ENCODE results near the gene MBLAC1. TPM values are rescaled to one million over a fixed set of nuclear protein-coding genes. Genes with fewer than 3 reads are reported as not detected.

Gene MBLAC1
- total RNA-seq (2022; extraction: Qiagen RNA extraction; ENCODE audit: low read depth): 2.0 to 3.1 TPM (median 2.6 TPM) in 5 replicates

GRCh38 chr7:100126931-100127865 lies at the start of gene MBLAC1:
TSS of gene MBLAC1 (plus strand) at chr7:100126967. CDS start at chr7:100127396, 429 bp downstream.

GRCh38 chr7:100081535-100082102 lies 45.1 kb upstream of the MBLAC1 start, which contains the start of gene ZNF3:
TSS of gene ZNF3 (minus strand) at chr7:100081723. CDS start at chr7:100077357, 4,366 bp downstream.

GRCh38 chr7:100088621-100089457 lies 37.9 kb upstream of the MBLAC1 start, which contains the start of gene COPS6:
TSS of gene COPS6 (plus strand) at chr7:100088969. CDS start at chr7:100088991, 22 bp downstream.

GRCh38 chr7:100101016-100101862 lies 25.5 kb upstream of the MBLAC1 start, which contains the start of the genes AP4M1 and MCM7:
TSS of gene AP4M1 (plus strand) at chr7:100101643. CDS start at chr7:100101715, 72 bp downstream.
TSS of gene MCM7 (minus strand) at chr7:100101397. CDS start at chr7:100101294, 103 bp downstream.

GRCh38 chr7:100119072-100119969 lies 7.4 kb upstream of the MBLAC1 start, which contains the start of the genes CNPY4 and TAF6:
TSS of gene CNPY4 (plus strand) at chr7:100119634. CDS start at chr7:100119745, 111 bp downstream.
TSS of gene TAF6 (minus strand) at chr7:100119358. CDS start at chr7:100114209, 5,149 bp downstream.

GRCh38 chr7:100148559-100149328 lies 22.0 kb downstream of the MBLAC1 start, which contains the start of gene LAMTOR4:
TSS of gene LAMTOR4 (plus strand) at chr7:100148918. CDS start at chr7:100148973, 55 bp downstream.

GRCh38 chr7:100158229-100159098 lies 31.7 kb downstream of the MBLAC1 start, which contains the start of gene TRAPPC14:
TSS of gene TRAPPC14 (minus strand) at chr7:100158723. CDS start at chr7:100158499, 224 bp downstream.

GRCh38 chr7:100177045-100178001 lies 50.6 kb downstream of the MBLAC1 start, which contains the start of the genes GPC2 and STAG3:
TSS of gene GPC2 (minus strand) at chr7:100177381. CDS start at chr7:100177199, 182 bp downstream.
TSS of gene STAG3 (plus strand) at chr7:100177918. CDS start at chr7:100180557, 2,639 bp downstream.

Other genes starting within 250 kb of the MBLAC1 start
- gene OR2AE1, start 249.9 kb upstream of the MBLAC1 start, total RNA-seq (2022; extraction: Qiagen RNA extraction; ENCODE audit: low read depth): not detected in 5 replicates
- gene TRIM4, start 207.4 kb upstream of the MBLAC1 start, total RNA-seq (2022; extraction: Qiagen RNA extraction; ENCODE audit: low read depth): 24.7 to 26.5 TPM (median 25.3 TPM) in 5 replicates
- 0.12 to 0.43 TPM (median 0.23 TPM) in 4 of 5 replicates, not detected in the other for gene GJC3, start 197.3 kb upstream of the MBLAC1 start, total RNA-seq (2022; extraction: Qiagen RNA extraction; ENCODE audit: low read depth)
- gene AZGP1, start 150.9 kb upstream of the MBLAC1 start, total RNA-seq (2022; extraction: Qiagen RNA extraction; ENCODE audit: low read depth): not detected in 5 replicates
- gene ZKSCAN1, start 111.4 kb upstream of the MBLAC1 start, total RNA-seq (2022; extraction: Qiagen RNA extraction; ENCODE audit: low read depth): 6.8 to 10.2 TPM (median 9.1 TPM) in 5 replicates
- 9.7 to 11.0 TPM (median 10.2 TPM) in 5 replicates for gene ZSCAN21, start 77.2 kb upstream of the MBLAC1 start, total RNA-seq (2022; extraction: Qiagen RNA extraction; ENCODE audit: low read depth)
- gene ZNF3, start 45.2 kb upstream of the MBLAC1 start, total RNA-seq (2022; extraction: Qiagen RNA extraction; ENCODE audit: low read depth): 20.3 to 23.8 TPM (median 21.1 TPM) in 5 replicates
- gene COPS6, start 38.0 kb upstream of the MBLAC1 start, total RNA-seq (2022; extraction: Qiagen RNA extraction; ENCODE audit: low read depth): 151 to 191 TPM (median 180 TPM) in 5 replicates
- 221 to 243 TPM (median 236 TPM) in 5 replicates for gene MCM7, start 25.6 kb upstream of the MBLAC1 start, total RNA-seq (2022; extraction: Qiagen RNA extraction; ENCODE audit: low read depth)
- 12.9 to 15.9 TPM (median 14.6 TPM) in 5 replicates for gene AP4M1, start 25.3 kb upstream of the MBLAC1 start, total RNA-seq (2022; extraction: Qiagen RNA extraction; ENCODE audit: low read depth)
- gene TAF6, start 7.6 kb upstream of the MBLAC1 start, total RNA-seq (2022; extraction: Qiagen RNA extraction; ENCODE audit: low read depth): 57.2 to 64.6 TPM (median 62.0 TPM) in 5 replicates
- 7.9 to 11.7 TPM (median 9.9 TPM) in 5 replicates for gene CNPY4, start 7.3 kb upstream of the MBLAC1 start, total RNA-seq (2022; extraction: Qiagen RNA extraction; ENCODE audit: low read depth)
- 167 to 200 TPM (median 171 TPM) in 5 replicates for gene LAMTOR4, start 22.0 kb downstream of the MBLAC1 start, total RNA-seq (2022; extraction: Qiagen RNA extraction; ENCODE audit: low read depth)
- 9.5 to 13.5 TPM (median 13.1 TPM) in 5 replicates for gene TRAPPC14, start 31.8 kb downstream of the MBLAC1 start, total RNA-seq (2022; extraction: Qiagen RNA extraction; ENCODE audit: low read depth)
- 0.07 to 0.26 TPM (median 0.10 TPM) in 3 of 5 replicates, not detected in the others for gene GAL3ST4, start 41.6 kb downstream of the MBLAC1 start, total RNA-seq (2022; extraction: Qiagen RNA extraction; ENCODE audit: low read depth)
- 0.32 to 1.5 TPM (median 0.84 TPM) in 5 replicates for gene GPC2, start 50.4 kb downstream of the MBLAC1 start, total RNA-seq (2022; extraction: Qiagen RNA extraction; ENCODE audit: low read depth)
- gene STAG3, start 51.0 kb downstream of the MBLAC1 start, total RNA-seq (2022; extraction: Qiagen RNA extraction; ENCODE audit: low read depth): 0.21 to 0.72 TPM (median 0.21 TPM) in 3 of 5 replicates, not detected in the others
- 0.08 TPM in 1 of 5 replicates, not detected in the others for gene PVRIG, start 93.0 kb downstream of the MBLAC1 start, total RNA-seq (2022; extraction: Qiagen RNA extraction; ENCODE audit: low read depth)
- gene SPDYE3, start 180.7 kb downstream of the MBLAC1 start, total RNA-seq (2022; extraction: Qiagen RNA extraction; ENCODE audit: low read depth): not detected in 5 replicates
- gene PILRB, start 231.2 kb downstream of the MBLAC1 start, total RNA-seq (2022; extraction: Qiagen RNA extraction; ENCODE audit: low read depth): 24.0 to 30.9 TPM (median 29.5 TPM) in 5 replicates
- gene PILRA, start 246.5 kb downstream of the MBLAC1 start, total RNA-seq (2022; extraction: Qiagen RNA extraction; ENCODE audit: low read depth): 3.5 to 6.3 TPM (median 5.6 TPM) in 5 replicates